ENCODE data around the gene MESD. TPM values are rescaled to one million over a fixed set of nuclear protein-coding genes. Genes with fewer than 3 reads are reported as not detected.

MESD gene
- total RNA-seq, 1 donor from 2014 or later: 24.2 TPM

DNA sequence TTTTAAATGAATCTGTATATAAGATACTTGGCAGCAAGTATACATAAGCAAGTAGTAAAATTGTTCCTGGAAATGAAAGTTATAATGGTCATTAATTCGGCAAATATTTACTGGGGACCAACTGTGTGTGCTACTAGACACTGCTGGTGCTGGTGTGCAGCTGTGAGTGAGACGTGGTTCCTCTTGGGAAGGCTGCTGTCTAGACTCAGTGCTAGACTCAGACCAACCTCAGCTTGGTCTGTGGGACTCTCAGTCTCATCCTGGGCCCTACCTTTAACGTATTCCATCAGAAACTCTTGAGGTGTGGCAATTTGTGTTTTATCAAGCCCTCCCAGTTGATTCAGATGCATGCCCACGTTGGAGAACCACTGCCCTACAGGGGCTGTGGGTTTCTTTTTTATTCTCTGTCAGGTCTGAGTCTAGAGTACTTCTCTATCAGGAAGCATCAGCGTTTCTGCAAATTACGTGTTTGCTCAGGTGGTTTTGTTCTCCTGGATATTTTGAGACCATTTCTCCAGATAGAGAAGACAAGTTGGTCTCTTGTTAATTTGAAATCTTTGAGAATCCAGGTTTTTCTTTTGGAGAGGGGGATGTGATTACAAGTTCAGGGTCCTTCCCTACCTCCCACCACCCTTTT, 17.9 kb upstream of the MESD start:
- intact Hi-C loops (cut with DNase I): loop anchor here (10.0 kb wide), 1 partner anchor 87 kb away; no protein-coding TSS in a partner anchor
- Histone ChIP-seq H3K4me1 (peaks cover 53% of the 10 kb centered on the region), H3K4me3 (no peak overlapping the region), H3K36me3 (peaks cover 23% of the 10 kb centered on the region), H3K9me3 (no peaks in the 10 kb centered on the region), H3K27me3 (ENCODE audit: low read depth) (no peaks in the 10 kb centered on the region), H3K27ac (no peak overlapping the region)
- ATAC-seq (no peak), DNase-seq (no peak)
- TF ChIP-seq, protein P1, sequence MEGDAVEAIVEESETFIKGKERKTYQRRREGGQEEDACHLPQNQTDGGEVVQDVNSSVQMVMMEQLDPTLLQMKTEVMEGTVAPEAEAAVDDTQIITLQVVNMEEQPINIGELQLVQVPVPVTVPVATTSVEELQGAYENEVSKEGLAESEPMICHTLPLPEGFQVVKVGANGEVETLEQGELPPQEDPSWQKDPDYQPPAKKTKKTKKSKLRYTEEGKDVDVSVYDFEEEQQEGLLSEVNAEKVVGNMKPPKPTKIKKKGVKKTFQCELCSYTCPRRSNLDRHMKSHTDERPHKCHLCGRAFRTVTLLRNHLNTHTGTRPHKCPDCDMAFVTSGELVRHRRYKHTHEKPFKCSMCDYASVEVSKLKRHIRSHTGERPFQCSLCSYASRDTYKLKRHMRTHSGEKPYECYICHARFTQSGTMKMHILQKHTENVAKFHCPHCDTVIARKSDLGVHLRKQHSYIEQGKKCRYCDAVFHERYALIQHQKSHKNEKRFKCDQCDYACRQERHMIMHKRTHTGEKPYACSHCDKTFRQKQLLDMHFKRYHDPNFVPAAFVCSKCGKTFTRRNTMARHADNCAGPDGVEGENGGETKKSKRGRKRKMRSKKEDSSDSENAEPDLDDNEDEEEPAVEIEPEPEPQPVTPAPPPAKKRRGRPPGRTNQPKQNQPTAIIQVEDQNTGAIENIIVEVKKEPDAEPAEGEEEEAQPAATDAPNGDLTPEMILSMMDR (IDR thresholded peaks at IDR 0.05): no peak

DNA sequence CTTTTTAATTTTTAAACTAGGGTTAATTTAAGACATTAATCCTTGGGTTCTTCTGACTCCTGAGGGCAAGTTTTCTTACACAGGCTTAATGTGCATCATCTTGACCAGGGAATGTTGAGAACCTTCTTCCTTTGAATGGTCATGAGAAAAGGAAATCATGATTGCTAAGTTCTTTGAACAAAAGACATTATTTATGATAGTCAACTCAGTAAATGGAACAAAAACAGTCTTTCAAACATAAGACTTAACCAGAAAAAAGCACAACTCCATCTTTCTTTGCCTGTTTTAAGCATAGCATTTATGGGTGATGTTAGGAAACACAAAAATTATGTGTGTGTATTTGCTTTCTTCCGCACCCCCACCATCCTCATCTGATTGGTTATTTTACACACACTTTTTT, 16.5 kb upstream of the MESD start:
- Histone ChIP-seq H3K4me1 (peaks cover 57% of the 10 kb centered on the region), H3K27ac (no peak overlapping the region), H3K9me3 (no peaks in the 10 kb centered on the region), H3K36me3 (peaks cover 23% of the 10 kb centered on the region), H3K27me3 (ENCODE audit: low read depth) (no peaks in the 10 kb centered on the region), H3K4me3 (no peak overlapping the region)
- TF ChIP-seq, protein P1 (IDR thresholded peaks at IDR 0.05): no peak
- DNase-seq: no peak
- intact Hi-C loops (cut with DNase I): loop anchor here (10.0 kb wide), 1 partner anchor 89 kb away; no protein-coding TSS in a partner anchor
- no peak for ATAC-seq

DNA sequence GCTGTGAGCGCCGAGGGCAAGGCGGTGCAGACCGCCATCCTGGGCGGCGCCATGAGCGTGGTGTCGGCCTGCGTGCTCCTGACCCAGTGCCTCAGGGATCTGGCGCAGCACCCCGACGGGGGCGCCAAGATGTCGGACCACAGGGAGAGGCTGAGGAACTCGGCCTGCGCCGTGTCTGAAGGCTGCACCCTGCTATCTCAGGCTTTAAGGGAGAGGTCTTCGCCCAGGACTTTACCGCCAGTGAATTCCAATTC, 13.4 kb upstream of the MESD start:
- no peaks in the 10 kb centered on the region for H3K9me3 ChIP-seq
- H3K36me3 ChIP-seq: peaks cover 23% of the 10 kb centered on the region
- DNase-seq (no peak), ATAC-seq (no peak)
- intact Hi-C loops (cut with DNase I): loop anchor here (10.0 kb wide), 1 partner anchor 92 kb away; no protein-coding TSS in a partner anchor
- peaks cover 54% of the 10 kb centered on the region for H3K4me1 ChIP-seq
- peak overlapping the region; percentile 93 for H3K4me3 ChIP-seq
- no peaks in the 10 kb centered on the region for H3K27me3 ChIP-seq (ENCODE audit: low read depth)
- TF ChIP-seq, protein P1 (IDR thresholded peaks at IDR 0.05): no peak
- H3K27ac ChIP-seq: peak overlapping the region; percentile 99

DNA sequence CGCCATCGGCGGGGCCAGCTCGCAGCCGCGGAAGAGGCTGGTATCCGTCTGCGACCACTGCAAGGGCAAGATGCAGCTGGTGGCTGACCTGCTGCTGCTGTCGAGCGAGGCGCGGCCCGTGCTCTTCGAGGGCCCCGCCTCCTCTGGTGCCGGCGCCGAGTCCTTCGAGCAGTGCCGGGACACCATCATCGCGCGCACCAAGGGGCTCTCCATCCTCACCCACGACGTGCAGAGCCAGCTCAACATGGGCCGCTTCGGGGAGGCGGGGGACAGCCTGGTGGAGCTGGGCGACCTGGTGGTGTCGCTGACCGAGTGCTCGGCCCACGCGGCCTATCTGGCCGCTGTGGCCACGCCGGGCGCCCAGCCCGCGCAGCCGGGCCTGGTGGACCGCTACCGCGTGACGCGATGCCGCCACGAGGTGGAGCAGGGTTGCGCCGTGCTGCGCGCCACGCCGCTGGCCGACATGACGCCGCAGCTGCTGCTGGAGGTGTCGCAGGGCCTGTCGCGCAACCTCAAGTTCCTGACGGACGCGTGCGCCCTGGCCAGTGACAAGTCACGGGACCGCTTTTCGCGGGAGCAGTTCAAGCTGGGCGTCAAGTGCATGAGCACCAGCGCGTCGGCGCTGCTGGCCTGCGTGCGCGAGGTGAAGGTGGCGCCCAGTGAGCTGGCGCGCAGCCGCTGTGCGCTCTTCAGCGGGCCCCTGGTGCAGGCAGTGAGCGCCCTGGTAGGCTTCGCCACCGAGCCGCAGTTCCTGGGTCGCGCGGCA, 12.9 kb upstream of the MESD start:
- H3K27ac ChIP-seq: peak overlapping the region; percentile 99
- TF ChIP-seq, protein P1 (IDR thresholded peaks at IDR 0.05): no peak
- DNase-seq: peak; percentile 56
- ATAC-seq: no peak
- no peaks in the 10 kb centered on the region for H3K9me3 ChIP-seq
- H3K36me3 ChIP-seq: peaks cover 23% of the 10 kb centered on the region
- intact Hi-C loops (cut with DNase I): loop anchor here (10.0 kb wide), 1 partner anchor 92 kb away; no protein-coding TSS in a partner anchor
- H3K4me3 ChIP-seq: peak overlapping the region; percentile 93
- no peaks in the 10 kb centered on the region for H3K27me3 ChIP-seq (ENCODE audit: low read depth)
- H3K4me1 ChIP-seq: peaks cover 50% of the 10 kb centered on the region

DNA sequence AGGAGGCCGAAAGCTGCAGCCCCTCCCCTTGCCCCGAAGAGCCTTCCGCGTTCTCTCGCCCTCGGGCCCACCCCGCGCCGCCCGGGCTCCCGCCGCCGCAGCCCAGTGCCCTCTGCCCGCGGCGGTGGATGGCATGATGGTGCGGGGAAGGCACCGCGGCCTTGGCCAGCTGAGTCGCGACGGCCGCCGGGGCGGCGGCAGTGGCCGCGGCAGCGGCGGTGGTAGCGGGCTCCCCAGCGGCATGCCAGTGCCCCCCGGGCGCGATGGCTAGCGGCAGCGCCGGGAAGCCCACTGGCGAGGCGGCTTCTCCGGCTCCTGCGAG, 12.4 kb upstream of the MESD start:
- H3K36me3 ChIP-seq: peaks cover 23% of the 10 kb centered on the region
- no peak for DNase-seq
- TF ChIP-seq, protein P1 (IDR thresholded peaks at IDR 0.05): no peak
- H3K27ac ChIP-seq: peak overlapping the region; percentile 99
- no peaks in the 10 kb centered on the region for H3K9me3 ChIP-seq
- H3K4me3 ChIP-seq: peak overlapping the region; percentile 93
- intact Hi-C loops (cut with DNase I): loop anchor here (10.0 kb wide), 1 partner anchor 93 kb away; no protein-coding TSS in a partner anchor
- ATAC-seq: peak in 1 of 2 donors; percentile 42
- H3K27me3 ChIP-seq (ENCODE audit: low read depth): no peaks in the 10 kb centered on the region
- H3K4me1 ChIP-seq: peaks cover 44% of the 10 kb centered on the region
